Heart right ventricle (tissue), 16 donors: ENCODE measurements around the gene TAGLN3. TPM values are rescaled to one million over a fixed set of nuclear protein-coding genes. Genes with fewer than 3 reads are reported as not detected.

Experiments used
- ATAC-seq, 8 donors: fragments of 200-7000 bp; cut with Tn5 transposase; one replicate each; pipeline ENCODE4 v1.9.1; 2020; ENCODE audit warnings: mild to moderate bottlenecking in 8 of 8, moderate library complexity in 8 of 8, moderate number of reproducible peaks in 1 of 8
- DNase-seq, 2 donors: peaks; one replicate each; pipeline ENCODE4 v3.0.0-alpha.2; 2020
- H3K27ac ChIP-seq, 10 donors: fragments of 200-600 bp; sonication (generic) in 2 of 10; one replicate each; pipeline versions ENCODE4 v1.5.0 to v1.8.0; 2020 to 2022; ENCODE audit warnings: mild to moderate bottlenecking in 3 of 10
- H3K27me3 ChIP-seq, 7 donors: fragments of 200-600 bp; one replicate each; pipeline ENCODE4 v1.8.0; 2021 to 2022; ENCODE audit warnings: mild to moderate bottlenecking in 2 of 7
- H3K36me3 ChIP-seq, 9 donors: fragments of 200-600 bp; sonication (generic) in 1 of 9; one replicate each; pipeline versions ENCODE4 v1.5.0 to v1.8.0; 2020 to 2022; ENCODE audit warnings: mild to moderate bottlenecking in 2 of 9
- H3K4me1 ChIP-seq, 9 donors: fragments of 200-600 bp; sonication (generic) in 1 of 9; one replicate each; pipeline versions ENCODE4 v1.5.0 to v1.8.0; 2020 to 2022; ENCODE audit warnings: mild to moderate bottlenecking in 4 of 9
- H3K4me3 ChIP-seq, 10 donors: fragments of 200-600 bp; sonication (generic) in 2 of 10; one replicate each; pipeline versions ENCODE4 v1.5.0 to v1.8.0; 2020 to 2022; ENCODE audit warnings: mild to moderate bottlenecking in 7 of 10, moderate library complexity in 2 of 10
- H3K9me3 ChIP-seq, 11 donors: fragments of 200-600 bp in 10 of 11; sonication (generic) in 2 of 11; one replicate each; pipeline versions ENCODE4 v1.5.0 to v1.8.0; 2013 to 2022; ENCODE audit warnings: mild to moderate bottlenecking in 2 of 11, control low read depth in 1 of 11, moderate library complexity in 1 of 11
- WGBS, 2 donors: extraction: QIAGEN DNeasy Blood & Tissue Kit; methylation state at CpG; one replicate each; pipeline ENCODE4 v1.1.7; 2013; ENCODE audit warnings: inconsistent platforms in 1 of 2; 5-methylcytosine and 5-hydroxymethylcytosine counted together
- intact Hi-C, 10 donors: fragments of 100-400 bp; cut with DNase I; formaldehyde crosslinking; loops; one replicate each; pipeline versions ENCODE4 v1.11.1 to v1.14.2; 2022
- polyA plus RNA-seq, 2 donors: library from polyadenylated mRNA; stranded (reverse); fragments of 200-250 nt; gene quantifications; one replicate each; pipeline ENCODE4 v1.2.3, GENCODE V29; 2013
- total RNA-seq, 10 donors: library from RNA; stranded (reverse); fragmentation: NEBNext Ultra II Directional in 3 of 10; extraction: Animal tissue kit (Norgen Biotek cat#: 25700) in 3 of 10; gene quantifications; one replicate each; pipeline versions ENCODE4 v1.2.1 to v1.2.4, GENCODE V29; 2021 to 2023
- TF ChIP-seq, protein P1 (sequence below), 9 donors: fragments of 200-600 bp; sonication (generic) in 2 of 9; IDR thresholded peaks; one replicate each; pipeline versions ENCODE4 v1.5.0 to v1.8.0; 2021 to 2022; ENCODE audit warnings: antibody characterized with exemption in 9 of 9, mild to moderate bottlenecking in 5 of 9, moderate library complexity in 1 of 9
- donor health status: Arrhythmogenic right ventricular cardiomyopathy.
- donor health status: ischemic (EF 13 %, LVEDD 7.1; RV severe dilation, severe dysfunction).
- donor health status: healthy with polysubstance abuse.
- donor health status: DM: no; HTN: yes; CAD: no.
- donor health status: DM: no; HTN: no; CAD: no.
- donor health status: ischemic (EF 25% LVEDD 6.9; RV normal size, moderate dysfunction).
- donor health status: ischemic (EF 25% LVEDD 5.7; RV mildly dilated, moderate dysfunction).
- donor health status: healthy.
- donor health status: DM: yes; HTN: yes; CAD: no.
- donor health status: Ischemic cardiomyopathy.
- donor health status: ischemic (EF 35%, LVEDD 5.7; RV mildly dilated, moderate dysfunction).
- donor health status: nonischemic (EF 11% LVEDD 7.7; RV severe dilation, severe dysfunction).
- donor health status: DM: yes; HTN: yes; CAD: no.
- donor health status: PGD.
- donor health status: ischemic (EF 29% LVEDD 5.4; RV normal size, mild dysfunction).
- donor health status: nonischemic (EF 23%, LVEDD 6.1; RV moderate dilation, normal function).

Gene TAGLN3
- total and polyA plus RNA-seq, 12 donors = 0.10 to 1.1 (median 0.58) TPM; not detected in 3

DNA sequence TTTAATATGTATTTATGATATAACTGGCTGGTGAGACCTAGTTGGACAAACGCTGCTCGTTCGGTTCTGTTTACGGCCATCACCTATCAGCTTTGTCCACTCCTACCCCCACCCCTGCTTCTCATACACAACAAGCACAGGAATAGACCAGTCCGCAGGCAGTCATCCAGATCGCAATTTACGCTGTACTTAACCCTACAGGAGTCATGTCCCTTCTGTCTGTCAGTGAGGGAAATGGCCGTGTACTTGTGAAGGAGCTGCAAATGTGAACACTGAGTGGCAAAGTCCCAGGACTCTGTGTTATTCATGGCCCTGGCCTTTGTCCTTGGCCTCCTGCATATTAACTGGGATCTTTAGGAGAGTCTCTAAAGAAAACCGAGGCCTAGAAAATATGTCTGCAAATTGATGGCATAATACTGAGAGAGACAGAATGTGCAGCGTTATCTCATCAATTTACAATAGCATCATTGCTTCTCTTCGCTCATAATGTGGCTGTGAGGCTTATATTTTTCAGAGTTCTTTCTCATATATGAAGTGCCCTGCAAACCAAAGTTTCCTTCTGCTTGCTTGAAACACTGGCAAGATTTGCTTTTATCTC lies 27.1 kb upstream of the TAGLN3 start:
- WGBS, 2 donors = 53 to 60% methylated on average over 11 of the region's 11 CpGs
- intact Hi-C loops = no loop called here
- peaks cover 0 to 53% (median 29%) of the 10 kb centered on the region in 9 donors for H3K4me1 ChIP-seq
- TF ChIP-seq, protein P1, sequence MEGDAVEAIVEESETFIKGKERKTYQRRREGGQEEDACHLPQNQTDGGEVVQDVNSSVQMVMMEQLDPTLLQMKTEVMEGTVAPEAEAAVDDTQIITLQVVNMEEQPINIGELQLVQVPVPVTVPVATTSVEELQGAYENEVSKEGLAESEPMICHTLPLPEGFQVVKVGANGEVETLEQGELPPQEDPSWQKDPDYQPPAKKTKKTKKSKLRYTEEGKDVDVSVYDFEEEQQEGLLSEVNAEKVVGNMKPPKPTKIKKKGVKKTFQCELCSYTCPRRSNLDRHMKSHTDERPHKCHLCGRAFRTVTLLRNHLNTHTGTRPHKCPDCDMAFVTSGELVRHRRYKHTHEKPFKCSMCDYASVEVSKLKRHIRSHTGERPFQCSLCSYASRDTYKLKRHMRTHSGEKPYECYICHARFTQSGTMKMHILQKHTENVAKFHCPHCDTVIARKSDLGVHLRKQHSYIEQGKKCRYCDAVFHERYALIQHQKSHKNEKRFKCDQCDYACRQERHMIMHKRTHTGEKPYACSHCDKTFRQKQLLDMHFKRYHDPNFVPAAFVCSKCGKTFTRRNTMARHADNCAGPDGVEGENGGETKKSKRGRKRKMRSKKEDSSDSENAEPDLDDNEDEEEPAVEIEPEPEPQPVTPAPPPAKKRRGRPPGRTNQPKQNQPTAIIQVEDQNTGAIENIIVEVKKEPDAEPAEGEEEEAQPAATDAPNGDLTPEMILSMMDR (IDR thresholded peaks at IDR 0.05) = no peak
- H3K9me3 ChIP-seq = no peaks in the 10 kb centered on the region
- no peak overlapping the region for H3K4me3 ChIP-seq
- peaks cover 0 to 83% (median 21%) of the 10 kb centered on the region in 9 donors for H3K36me3 ChIP-seq
- peak; percentile 70 to 95 (median 86) for ATAC-seq
- DNase-seq = peak; percentile 24 to 73
- peak overlapping the region; percentile 37 to 75 (median 65) for H3K27ac ChIP-seq
- H3K27me3 ChIP-seq = no peaks in the 10 kb centered on the region

GRCh38 chr3:111972891-111973290 lies 25.8 kb upstream of the TAGLN3 start:
- Histone ChIP-seq H3K27ac (no peak overlapping the region), H3K9me3 (no peaks in the 10 kb centered on the region), H3K4me1 (peaks cover 0 to 42% (median 19%) of the 10 kb centered on the region in 9 donors), H3K4me3 (no peak overlapping the region), H3K36me3 (peaks cover 0 to 79% (median 21%) of the 10 kb centered on the region in 9 donors), H3K27me3 (no peaks in the 10 kb centered on the region)
- WGBS, 2 donors = 51 to 83% methylated on average over 3 of the region's 3 CpGs
- intact Hi-C loops = no loop called here
- no peak for DNase-seq
- ATAC-seq = no peak
- TF ChIP-seq, protein P1 (IDR thresholded peaks at IDR 0.05) = no peak

DNA sequence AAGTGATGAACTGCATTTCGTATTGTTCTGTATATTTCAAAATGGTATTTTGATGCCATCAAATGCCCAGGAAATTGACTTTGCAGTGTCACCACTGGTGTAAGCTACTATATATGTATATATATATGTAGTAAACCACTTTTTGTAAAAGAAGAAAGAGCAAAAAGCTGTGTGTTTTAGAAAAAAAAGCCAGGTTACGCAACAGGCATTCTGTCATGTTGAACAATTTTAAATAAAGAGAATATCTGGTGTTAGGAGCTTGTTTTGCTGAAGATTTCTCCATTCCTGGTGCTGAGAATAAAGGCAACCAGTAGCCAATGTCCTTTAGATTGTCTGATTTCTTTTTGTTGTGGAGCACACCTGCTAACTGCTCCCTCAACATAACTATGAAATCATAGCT lies 23.6 kb upstream of the TAGLN3 start:
- no peaks in the 10 kb centered on the region for H3K27me3 ChIP-seq
- intact Hi-C loops = loop anchor here in 1 of 10 donors (5.0 kb wide), 1 partner anchor 37 kb away; no protein-coding TSS in a partner anchor
- H3K9me3 ChIP-seq = no peaks in the 10 kb centered on the region
- ATAC-seq (no peak), DNase-seq (no peak)
- TF ChIP-seq, protein P1 (IDR thresholded peaks at IDR 0.05) = no peak
- peaks cover 0 to 56% (median 14%) of the 10 kb centered on the region in 9 donors for H3K36me3 ChIP-seq
- WGBS, 2 donors = 71 to 97% methylated on average over 2 of the region's 2 CpGs
- peaks cover 0 to 33% (median 13%) of the 10 kb centered on the region in 9 donors for H3K4me1 ChIP-seq
- H3K27ac ChIP-seq = no peak overlapping the region
- H3K4me3 ChIP-seq = no peak overlapping the region

DNA sequence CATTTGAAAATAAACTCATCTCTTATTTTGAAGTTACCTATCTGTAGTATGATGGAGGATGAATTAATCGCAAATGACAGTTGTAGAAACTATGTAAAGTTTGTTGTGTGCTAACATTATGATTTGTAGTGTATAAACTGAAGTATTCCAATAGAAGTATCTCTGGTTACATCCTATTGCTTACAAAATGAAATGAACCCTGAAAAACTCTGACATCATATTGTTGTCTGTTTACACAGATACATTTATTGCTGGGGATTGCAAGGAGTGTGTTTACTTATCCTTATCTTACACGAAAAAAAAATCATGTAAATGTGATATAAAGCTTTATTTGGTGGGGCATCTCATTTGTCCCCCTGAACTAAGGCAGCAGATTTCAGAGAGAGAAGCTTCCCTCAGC lies 22.5 kb upstream of the TAGLN3 start:
- Histone ChIP-seq H3K27ac (no peak overlapping the region), H3K4me3 (no peak overlapping the region), H3K36me3 (peaks cover 0 to 45% (median 11%) of the 10 kb centered on the region in 9 donors), H3K9me3 (no peaks in the 10 kb centered on the region), H3K27me3 (no peaks in the 10 kb centered on the region), H3K4me1 (peaks cover 0 to 33% (median 20%) of the 10 kb centered on the region in 9 donors)
- WGBS, 2 donors = 75 to 80% methylated on average over 2 of the region's 2 CpGs
- intact Hi-C loops = loop anchor here in 1 of 10 donors (5.0 kb wide), 1 partner anchor 36 kb away; no protein-coding TSS in a partner anchor
- TF ChIP-seq, protein P1 (IDR thresholded peaks at IDR 0.05) = no peak
- DNase-seq = no peak
- no peak for ATAC-seq
